ENCODE results near the gene DEPP1. TPM values are rescaled to one million over a fixed set of nuclear protein-coding genes. Genes with fewer than 3 reads are reported as not detected.

Gene DEPP1
- total RNA-seq, 4 donors from 2014 or later, result 8.2 to 266 (median 52.8) TPM

GRCh38 chr10:44928462-44928861 is 50.1 kb downstream of the DEPP1 start:
- TF ChIP-seq POLR2A (IDR thresholded peaks at IDR 0.05), result no peak
- no peak for TF ChIP-seq CTCF (IDR thresholded peaks at IDR 0.05)
- Histone ChIP-seq H3K27me3 (no peaks in the 10 kb centered on the region), H3K4me3 (no peak overlapping the region), H3K4me1 (no peaks in the 10 kb centered on the region), H3K27ac (no peak overlapping the region), H3K36me3 (no peaks in the 10 kb centered on the region), H3K9me3 (no peaks in the 10 kb centered on the region)
- intact Hi-C loops (cut with DNase I; ENCODE audit: low total_unique reads), result no loop called here
- no peak for DNase-seq

- intact Hi-C loops (cut with DNase I; ENCODE audit: low total_unique reads), result no loop called here
- TF ChIP-seq CTCF (IDR thresholded peaks at IDR 0.05), result no peak
- no peaks in the 10 kb centered on the region for H3K4me1 ChIP-seq
- H3K4me3 ChIP-seq, result no peak overlapping the region
- H3K9me3 ChIP-seq, result no peaks in the 10 kb centered on the region
- no peaks in the 10 kb centered on the region for H3K27me3 ChIP-seq
- no peak for DNase-seq
- H3K27ac ChIP-seq, result no peak overlapping the region
- H3K36me3 ChIP-seq, result no peaks in the 10 kb centered on the region
These were observed 51.3 kb downstream of the DEPP1 start for GRCh38 chr10:44927352-44927751.

GRCh38 chr10:44926751-44927351 is 51.8 kb downstream of the DEPP1 start:
- intact Hi-C loops (cut with DNase I; ENCODE audit: low total_unique reads), result no loop called here
- Histone ChIP-seq H3K27ac (no peak overlapping the region), H3K36me3 (no peaks in the 10 kb centered on the region), H3K4me3 (no peak overlapping the region), H3K4me1 (no peaks in the 10 kb centered on the region), H3K27me3 (no peaks in the 10 kb centered on the region), H3K9me3 (no peaks in the 10 kb centered on the region)
- TF ChIP-seq POLR2A (IDR thresholded peaks at IDR 0.05) (no peak), CTCF (IDR thresholded peaks at IDR 0.05) (no peak)
- DNase-seq, result no peak

Other genes with a start within 250 kb of the DEPP1 start
- gene TMEM72, start 67.5 kb downstream of the DEPP1 start, total RNA-seq, result under 1 TPM in 1 of 4 donors, not detected in 3; 0.69 TPM
- 10 to 100 TPM in 1 of 4 donors, 1 to 10 TPM in 3; 6.1 to 26.5 (median 8.2) TPM for gene RASSF4, start 19.0 kb downstream of the DEPP1 start, total RNA-seq
- 10 to 100 TPM; 20.7 to 78.1 (median 34.6) TPM for gene ZNF22, start 22.1 kb upstream of the DEPP1 start, total RNA-seq